ENCODE measurements around the gene TSHZ3.
A peak's percentile ranks its signal among the peaks of the same experiment; 100 is the strongest.

The TSHZ3 gene

DNA sequence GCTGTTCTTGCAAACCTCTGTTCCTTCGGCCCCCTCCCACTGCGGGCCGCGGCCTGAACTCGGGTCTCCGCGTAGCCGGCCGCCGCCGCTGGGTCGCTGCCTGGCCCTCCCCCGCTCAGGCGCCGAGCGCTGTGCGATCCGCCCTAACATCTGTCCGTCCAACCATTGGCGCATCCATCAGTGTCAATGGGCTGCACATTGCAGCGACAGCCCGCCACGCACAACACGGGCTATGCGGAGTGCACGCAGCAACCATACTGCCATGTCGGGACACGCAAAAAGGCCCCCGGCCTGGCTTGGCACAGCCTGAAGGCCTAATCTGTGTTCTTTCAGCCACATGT is 2.6 kb upstream of the TSHZ3 start:
- no peak for DNase-seq (ENCODE audit: low read depth)
- no peak overlapping the region for H3K4me3 ChIP-seq (ENCODE audit: low read depth, low read length)
- TF ChIP-seq, protein P1, sequence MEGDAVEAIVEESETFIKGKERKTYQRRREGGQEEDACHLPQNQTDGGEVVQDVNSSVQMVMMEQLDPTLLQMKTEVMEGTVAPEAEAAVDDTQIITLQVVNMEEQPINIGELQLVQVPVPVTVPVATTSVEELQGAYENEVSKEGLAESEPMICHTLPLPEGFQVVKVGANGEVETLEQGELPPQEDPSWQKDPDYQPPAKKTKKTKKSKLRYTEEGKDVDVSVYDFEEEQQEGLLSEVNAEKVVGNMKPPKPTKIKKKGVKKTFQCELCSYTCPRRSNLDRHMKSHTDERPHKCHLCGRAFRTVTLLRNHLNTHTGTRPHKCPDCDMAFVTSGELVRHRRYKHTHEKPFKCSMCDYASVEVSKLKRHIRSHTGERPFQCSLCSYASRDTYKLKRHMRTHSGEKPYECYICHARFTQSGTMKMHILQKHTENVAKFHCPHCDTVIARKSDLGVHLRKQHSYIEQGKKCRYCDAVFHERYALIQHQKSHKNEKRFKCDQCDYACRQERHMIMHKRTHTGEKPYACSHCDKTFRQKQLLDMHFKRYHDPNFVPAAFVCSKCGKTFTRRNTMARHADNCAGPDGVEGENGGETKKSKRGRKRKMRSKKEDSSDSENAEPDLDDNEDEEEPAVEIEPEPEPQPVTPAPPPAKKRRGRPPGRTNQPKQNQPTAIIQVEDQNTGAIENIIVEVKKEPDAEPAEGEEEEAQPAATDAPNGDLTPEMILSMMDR (IDR thresholded peaks at IDR 0.05; ENCODE audit: control insufficient read depth, extremely low read depth, insufficient read depth): no peak

DNA sequence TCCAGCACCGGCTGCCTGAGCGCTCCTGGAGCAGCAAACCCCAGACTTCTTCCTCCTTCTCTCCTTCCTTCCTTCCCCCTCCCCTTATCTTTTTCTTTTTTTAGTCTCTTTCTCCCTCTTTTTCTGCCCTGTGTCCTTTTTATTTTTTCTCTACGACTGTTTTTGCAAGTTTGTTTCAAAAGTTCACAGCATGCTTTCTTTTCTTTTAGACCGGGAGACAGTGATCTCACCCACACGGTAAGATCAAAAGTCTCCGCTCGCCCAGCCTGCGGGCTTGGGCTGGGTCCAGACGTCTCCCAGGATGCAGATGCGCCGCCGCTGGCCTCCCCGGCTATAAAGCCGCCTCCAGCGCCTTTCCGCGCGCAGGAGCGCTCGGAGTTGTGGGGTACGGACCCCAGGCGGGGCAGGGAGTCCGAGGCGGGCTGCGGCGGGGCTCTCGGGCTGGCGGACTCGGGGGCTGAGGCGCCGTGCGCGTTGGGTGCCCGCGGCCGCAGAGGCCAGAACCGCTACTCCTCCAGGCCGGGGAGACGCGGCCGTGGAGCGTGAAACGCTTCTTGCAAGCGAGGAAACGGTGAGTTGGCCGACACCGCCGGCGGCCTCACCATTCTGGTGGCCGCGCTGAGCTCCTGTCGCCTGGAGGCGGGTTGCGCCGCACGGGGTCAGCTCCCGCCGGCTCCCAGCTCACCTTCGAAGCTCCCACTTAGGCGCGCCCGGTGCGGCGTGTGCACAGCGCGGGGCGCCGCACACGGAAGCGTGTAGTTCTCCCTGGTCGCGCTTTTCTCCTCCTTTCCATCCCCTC is 2.0 kb upstream of the TSHZ3 start:
- no peak for DNase-seq (ENCODE audit: low read depth)
- H3K4me3 ChIP-seq (ENCODE audit: low read depth, low read length): peak overlapping the region; percentile 51

DNA sequence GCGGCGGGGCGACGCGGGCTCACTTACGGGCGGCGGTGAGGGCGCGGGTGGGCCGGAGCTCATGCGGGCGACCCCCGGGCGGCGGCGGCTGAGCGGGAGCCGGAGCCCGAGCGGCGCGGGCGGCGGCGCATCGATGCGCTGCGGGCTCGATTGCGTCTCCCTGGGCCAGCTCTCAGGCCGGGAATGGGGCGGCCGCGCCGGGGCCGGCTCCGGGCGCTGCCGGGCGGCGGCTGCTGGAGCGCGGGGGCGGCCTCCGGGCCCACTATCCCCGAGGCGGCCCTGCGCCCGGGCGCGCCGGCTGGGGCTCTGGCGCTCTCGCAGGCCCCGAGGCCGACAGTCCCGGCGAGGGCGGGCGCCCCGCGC is 1.4 kb upstream of the TSHZ3 start:
- TF ChIP-seq, protein P1 (IDR thresholded peaks at IDR 0.05; ENCODE audit: control insufficient read depth, extremely low read depth, insufficient read depth): no peak
- peak overlapping the region; percentile 60 for H3K4me3 ChIP-seq (ENCODE audit: low read depth, low read length)
- no peak for DNase-seq (ENCODE audit: low read depth)

More for the DNA sequence above, 2.0 kb upstream of the TSHZ3 start:
- TF ChIP-seq, protein P1 (IDR thresholded peaks at IDR 0.05; ENCODE audit: control insufficient read depth, extremely low read depth, insufficient read depth): no peak

DNA sequence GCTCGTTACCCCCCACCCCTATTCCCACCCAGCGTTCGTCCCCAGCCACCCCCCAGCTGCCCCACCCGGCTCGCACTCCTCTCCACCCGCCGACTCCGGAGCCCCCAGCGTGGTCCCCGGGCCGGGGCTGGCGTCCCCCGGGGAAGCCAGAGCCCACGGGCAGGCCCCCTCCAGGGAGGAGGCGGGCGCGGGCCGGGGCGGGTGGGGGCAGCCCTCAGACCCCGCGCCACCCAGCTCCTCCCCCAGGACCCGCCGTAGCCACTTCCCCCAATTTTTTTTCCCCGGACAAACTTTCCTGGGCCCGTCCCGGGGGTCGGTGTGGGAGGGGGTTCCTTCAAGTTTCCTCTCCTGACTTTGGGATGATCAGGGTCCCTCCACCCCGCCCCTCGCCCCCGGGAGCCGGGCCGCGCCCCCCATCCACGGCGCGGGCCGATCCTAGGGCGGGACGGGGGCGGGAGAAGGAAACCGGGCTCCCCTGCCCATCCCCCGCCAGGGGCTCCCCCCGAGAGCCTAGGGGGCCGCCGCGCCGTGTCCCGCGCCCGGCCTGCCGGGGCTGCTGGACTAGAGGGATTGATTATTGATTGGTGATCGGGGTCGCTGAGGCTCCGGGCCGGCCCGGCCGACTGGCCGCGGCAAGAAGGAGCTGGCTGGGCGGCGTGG is 927 bp upstream of the TSHZ3 start:
- TF ChIP-seq, protein P1 (IDR thresholded peaks at IDR 0.05; ENCODE audit: control insufficient read depth, extremely low read depth, insufficient read depth): no peak
- H3K4me3 ChIP-seq (ENCODE audit: low read depth, low read length): peak overlapping the region; percentile 60
- DNase-seq (ENCODE audit: low read depth): no peak

DNA sequence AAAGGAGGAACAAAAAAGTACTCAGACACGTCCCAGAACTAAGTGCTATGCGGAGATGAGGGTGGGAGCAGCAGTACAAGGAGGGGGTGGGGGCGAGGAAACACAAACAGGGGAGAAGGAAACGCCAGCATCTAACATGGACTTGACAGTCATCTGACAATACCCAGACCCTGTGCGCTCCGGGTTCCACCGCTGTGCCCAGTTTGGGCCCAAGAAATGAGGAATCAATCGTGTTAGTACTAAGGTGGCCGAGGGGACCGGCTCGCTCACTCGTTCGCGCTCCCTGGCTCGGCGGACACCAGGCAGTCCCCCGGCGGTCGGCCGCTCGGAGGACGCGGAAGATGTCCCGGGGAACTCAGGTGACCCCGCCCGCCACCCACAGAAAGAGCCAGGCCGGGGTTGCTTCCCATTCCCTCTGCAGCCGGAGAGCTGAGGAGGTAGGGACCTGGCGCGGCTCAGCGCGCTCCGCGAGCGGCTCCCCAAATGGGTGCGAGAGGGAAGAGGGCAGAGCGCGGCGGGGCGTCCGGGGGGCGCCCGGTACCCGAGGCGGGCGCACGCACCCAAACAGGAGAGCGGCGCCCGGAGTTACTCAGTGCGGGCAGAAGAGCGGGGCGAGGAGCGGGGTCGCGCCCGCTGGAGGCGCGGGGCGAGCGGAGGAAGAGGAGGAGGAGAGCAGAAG is 616 bp downstream of the TSHZ3 start:
- H3K4me3 ChIP-seq (ENCODE audit: low read depth, low read length): peak overlapping the region; percentile 44
- DNase-seq (ENCODE audit: low read depth): no peak
- TF ChIP-seq, protein P1 (IDR thresholded peaks at IDR 0.05; ENCODE audit: control insufficient read depth, extremely low read depth, insufficient read depth): no peak

DNA sequence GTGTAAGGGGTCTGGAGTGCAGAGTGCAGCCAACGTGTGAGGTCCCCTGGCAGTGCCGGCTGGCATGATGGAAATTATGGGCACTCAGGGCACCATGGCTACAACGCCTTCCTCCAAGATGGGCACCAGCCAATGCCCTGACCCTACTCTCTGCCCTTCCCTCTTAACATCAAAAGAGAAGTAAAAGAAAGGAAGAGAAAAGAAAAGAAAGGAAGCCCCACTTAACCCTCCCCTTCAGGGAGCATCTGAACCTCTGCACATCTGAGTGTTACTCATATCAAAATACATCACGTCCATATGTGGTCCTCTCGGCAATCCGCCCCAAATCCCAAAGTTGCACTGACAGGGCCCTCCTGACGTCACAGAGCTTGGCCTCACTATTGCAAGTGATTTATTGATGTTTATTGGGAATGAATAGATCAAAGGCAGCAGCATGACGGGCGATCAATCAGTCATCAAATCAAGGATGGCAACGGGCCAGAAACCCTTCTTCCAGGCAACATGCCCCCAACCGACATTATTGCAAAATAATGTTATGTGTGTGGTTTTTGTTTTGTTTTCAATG is 1.3 kb downstream of the TSHZ3 start:
- H3K4me3 ChIP-seq (ENCODE audit: low read depth, low read length): no peak overlapping the region
- no peak for DNase-seq (ENCODE audit: low read depth)
- TF ChIP-seq, protein P1 (IDR thresholded peaks at IDR 0.05; ENCODE audit: control insufficient read depth, extremely low read depth, insufficient read depth): no peak
